ENCODE results near the gene RCBTB2. TPM values are rescaled to one million over a fixed set of nuclear protein-coding genes. Genes with fewer than 3 reads are reported as not detected.

Gene RCBTB2
- total RNA-seq, 1 donor from 2014 or later = 5.6 TPM

DNA sequence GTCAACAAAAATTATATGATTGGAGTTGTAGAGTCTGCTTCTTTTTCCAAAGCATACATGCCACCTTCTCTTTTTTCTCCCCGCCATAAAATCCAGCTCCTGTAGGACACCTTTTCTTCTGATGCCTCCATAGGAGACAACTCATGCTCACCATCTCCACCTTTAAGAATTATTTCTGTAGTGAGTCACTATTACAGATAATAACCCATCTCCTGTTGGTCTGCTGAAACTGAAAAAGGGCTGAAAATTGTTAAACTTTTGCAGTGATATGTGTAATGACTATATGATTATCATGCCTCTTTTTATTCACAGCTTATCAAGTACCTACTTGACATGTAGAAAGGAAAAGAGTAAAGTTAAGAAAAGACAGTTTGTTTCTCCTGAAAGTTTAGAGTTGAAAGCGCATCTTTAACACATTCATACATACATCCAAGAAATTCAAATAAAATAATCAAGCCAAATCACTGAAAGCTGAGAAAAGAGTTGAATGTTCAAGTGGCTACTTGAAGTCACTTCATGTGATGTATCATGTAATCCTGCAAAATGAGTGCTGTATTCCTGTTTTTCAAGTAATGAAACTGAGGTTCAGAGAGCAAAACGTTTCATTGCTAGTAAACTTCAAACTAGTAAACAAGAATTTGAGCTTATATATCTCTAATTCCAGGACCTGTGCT is 84.5 kb downstream of the RCBTB2 start:
- H3K27me3 ChIP-seq (ENCODE audit: control insufficient read depth, insufficient read depth, low read length) = no peaks in the 10 kb centered on the region
- no peak overlapping the region for H3K4me3 ChIP-seq (ENCODE audit: low read depth, low read length)
- no peak for DNase-seq (ENCODE audit: low read depth)
- TF ChIP-seq, protein P1, sequence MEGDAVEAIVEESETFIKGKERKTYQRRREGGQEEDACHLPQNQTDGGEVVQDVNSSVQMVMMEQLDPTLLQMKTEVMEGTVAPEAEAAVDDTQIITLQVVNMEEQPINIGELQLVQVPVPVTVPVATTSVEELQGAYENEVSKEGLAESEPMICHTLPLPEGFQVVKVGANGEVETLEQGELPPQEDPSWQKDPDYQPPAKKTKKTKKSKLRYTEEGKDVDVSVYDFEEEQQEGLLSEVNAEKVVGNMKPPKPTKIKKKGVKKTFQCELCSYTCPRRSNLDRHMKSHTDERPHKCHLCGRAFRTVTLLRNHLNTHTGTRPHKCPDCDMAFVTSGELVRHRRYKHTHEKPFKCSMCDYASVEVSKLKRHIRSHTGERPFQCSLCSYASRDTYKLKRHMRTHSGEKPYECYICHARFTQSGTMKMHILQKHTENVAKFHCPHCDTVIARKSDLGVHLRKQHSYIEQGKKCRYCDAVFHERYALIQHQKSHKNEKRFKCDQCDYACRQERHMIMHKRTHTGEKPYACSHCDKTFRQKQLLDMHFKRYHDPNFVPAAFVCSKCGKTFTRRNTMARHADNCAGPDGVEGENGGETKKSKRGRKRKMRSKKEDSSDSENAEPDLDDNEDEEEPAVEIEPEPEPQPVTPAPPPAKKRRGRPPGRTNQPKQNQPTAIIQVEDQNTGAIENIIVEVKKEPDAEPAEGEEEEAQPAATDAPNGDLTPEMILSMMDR (IDR thresholded peaks at IDR 0.05; ENCODE audit: insufficient read depth, low read length, poor library complexity, severe bottlenecking) = no peak
- no peaks in the 10 kb centered on the region for H3K36me3 ChIP-seq (ENCODE audit: control insufficient read depth, insufficient read depth, low read length)

DNA sequence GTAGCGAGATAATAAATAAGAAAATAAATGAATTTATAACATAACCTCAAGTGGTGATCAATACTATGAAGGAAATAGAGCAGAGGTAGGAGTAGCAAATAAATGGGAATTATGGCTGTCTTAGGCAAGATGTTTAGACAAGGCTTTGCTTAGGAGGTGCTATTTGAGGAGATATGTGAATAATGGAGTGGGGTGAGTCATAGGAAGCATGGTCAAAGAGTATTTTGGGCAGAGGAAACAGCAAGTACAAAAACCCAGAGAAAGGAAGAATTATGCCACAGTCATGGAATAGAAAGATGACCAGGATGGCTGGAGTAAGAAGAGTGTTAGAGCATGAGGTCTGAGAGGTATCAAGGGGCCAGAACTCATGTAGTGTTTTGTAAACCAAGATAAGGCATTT is 86.4 kb downstream of the RCBTB2 start:
- Histone ChIP-seq H3K4me3 (ENCODE audit: low read depth, low read length) (no peak overlapping the region), H3K36me3 (ENCODE audit: control insufficient read depth, insufficient read depth, low read length) (no peaks in the 10 kb centered on the region), H3K27me3 (ENCODE audit: control insufficient read depth, insufficient read depth, low read length) (no peaks in the 10 kb centered on the region)
- TF ChIP-seq, protein P1 (IDR thresholded peaks at IDR 0.05; ENCODE audit: insufficient read depth, low read length, poor library complexity, severe bottlenecking) = no peak
- no peak for DNase-seq (ENCODE audit: low read depth)

DNA sequence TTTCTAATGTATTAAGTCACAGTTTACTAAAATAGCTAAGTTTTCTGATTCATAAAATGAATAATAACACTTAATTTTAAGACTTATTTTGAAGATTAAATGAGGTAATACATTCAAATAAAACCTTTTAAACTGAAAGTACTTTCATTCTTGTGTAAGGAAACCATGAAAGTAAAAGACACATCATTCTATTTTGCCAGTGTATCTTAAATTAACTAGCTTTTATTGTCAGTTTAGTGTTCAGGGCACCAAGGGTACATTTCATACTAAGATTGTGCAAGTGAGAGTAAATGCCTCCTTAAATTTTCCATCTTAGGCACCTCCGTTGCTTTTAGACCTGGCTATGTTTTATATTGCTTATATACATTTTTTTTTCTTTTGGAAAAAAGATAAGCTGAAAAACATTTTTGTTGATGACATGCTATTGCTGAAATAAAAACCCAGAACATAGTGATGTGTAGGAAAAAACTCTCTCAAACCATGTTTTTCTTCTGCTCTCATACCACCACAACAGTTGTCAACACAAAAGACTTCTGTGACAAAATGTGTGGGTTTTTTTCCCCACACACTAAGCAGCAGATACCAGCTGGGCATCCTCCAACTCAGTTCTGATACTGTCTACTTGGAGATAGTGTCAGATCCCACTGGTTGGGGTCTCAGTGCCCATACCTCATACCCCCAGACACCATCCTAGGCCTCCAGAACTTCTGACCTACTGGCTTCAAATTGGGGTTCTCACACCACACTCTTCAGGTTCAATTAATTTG is 89.3 kb downstream of the RCBTB2 start:
- no peak overlapping the region for H3K4me3 ChIP-seq (ENCODE audit: low read depth, low read length)
- DNase-seq (ENCODE audit: low read depth) = no peak

More for the DNA sequence above, 89.3 kb downstream of the RCBTB2 start:
- Histone ChIP-seq H3K36me3 (ENCODE audit: control insufficient read depth, insufficient read depth, low read length) (no peaks in the 10 kb centered on the region), H3K27me3 (ENCODE audit: control insufficient read depth, insufficient read depth, low read length) (no peaks in the 10 kb centered on the region)
- TF ChIP-seq, protein P1 (IDR thresholded peaks at IDR 0.05; ENCODE audit: insufficient read depth, low read length, poor library complexity, severe bottlenecking) = no peak

Other genes with a start within 250 kb of the RCBTB2 start
- 22.6 and 27.1 TPM in 2 replicates for gene RB1, start 229.3 kb downstream of the RCBTB2 start, total RNA-seq
- gene LPAR6, start 120.0 kb downstream of the RCBTB2 start, total RNA-seq = 5.1 and 6.2 TPM in 2 replicates
- 0.13 TPM in 1 of 2 replicates, not detected in the other for gene CYSLTR2, start 120.8 kb upstream of the RCBTB2 start, total RNA-seq